ENCODE measurements around the gene MYL6.
"Not testable (repeated sequence)": the region's sequence is repeated elsewhere in the genome, so short reads cannot be mapped to it uniquely, and the experiment has no call there.

MYL6 gene

GRCh38 chr12:56188778-56189098 lies 30.6 kb downstream of the MYL6 start:
- H3K27me3 Mint-ChIP-seq: no peaks in the 10 kb centered on the region
- peak overlapping the region; percentile 87 for H3K27ac Mint-ChIP-seq
- H3K36me3 Mint-ChIP-seq (ENCODE audit: low read depth): peaks cover 39% of the 10 kb centered on the region
- H3K4me1 Mint-ChIP-seq (ENCODE audit: low read depth): peaks cover 55% of the 10 kb centered on the region
- no peaks in the 10 kb centered on the region for H3K9me3 Mint-ChIP-seq
- peak overlapping the region; percentile 92 for H3K4me3 Mint-ChIP-seq

- Mint-ChIP-seq H3K27me3 (no peaks in the 10 kb centered on the region), H3K9me3 (no peaks in the 10 kb centered on the region), H3K4me3 (peak within 1 kb of the TSS; percentile 92), H3K4me1 (ENCODE audit: low read depth) (peaks cover 55% of the 10 kb centered on the region), H3K36me3 (ENCODE audit: low read depth) (peaks cover 34% of the 10 kb centered on the region), H3K27ac (peak within 1 kb of the TSS; percentile 97)
These were observed 31.1 kb downstream of the MYL6 start, which contains the start of gene SMARCC2 for GRCh38 chr12:56189099-56189917. Gene SMARCC2 (minus strand): TSS chr12:56189483. CDS start chr12:56189461, 22 bp downstream.

DNA sequence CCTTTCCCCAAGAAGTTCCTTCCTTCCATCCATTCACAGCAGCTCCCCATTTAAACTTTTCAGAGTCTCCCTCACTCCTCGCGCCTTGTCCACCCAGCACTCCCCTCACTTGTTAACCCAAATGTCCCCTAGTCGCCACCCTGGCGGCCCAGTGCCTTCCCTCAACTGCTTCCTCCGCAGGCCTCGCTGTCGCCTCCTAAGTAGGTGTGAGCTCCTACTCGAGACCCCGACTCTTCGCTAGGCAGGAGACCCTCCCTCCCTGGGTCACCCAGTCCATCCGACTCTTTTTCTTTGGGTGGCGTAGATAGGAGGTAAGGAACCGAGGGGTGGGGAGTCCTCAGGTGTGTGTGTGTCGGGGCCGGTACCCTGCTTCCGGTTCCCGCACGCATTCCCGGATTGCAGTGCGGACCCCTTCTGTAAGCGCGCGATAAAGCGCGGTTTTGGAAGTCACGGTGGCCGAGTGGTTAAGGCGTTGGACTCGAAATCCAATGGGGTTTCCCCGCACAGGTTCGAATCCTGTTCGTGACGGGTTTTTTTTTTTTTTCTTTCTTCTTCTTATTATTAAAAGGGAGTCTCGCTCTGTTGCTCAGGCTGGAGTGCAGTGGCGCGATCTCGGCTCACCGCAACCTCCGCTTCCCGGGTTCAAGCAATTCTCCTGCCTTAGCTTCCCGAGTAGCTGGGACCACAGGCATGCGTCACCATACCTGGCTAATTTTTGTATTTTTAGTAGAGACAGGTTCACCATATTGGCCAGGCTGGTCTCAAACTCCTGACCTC lies 31.9 kb downstream of the MYL6 start:
- no peaks in the 10 kb centered on the region for H3K9me3 Mint-ChIP-seq
- H3K4me3 Mint-ChIP-seq: peak overlapping the region; percentile 90
- H3K27me3 Mint-ChIP-seq: no peaks in the 10 kb centered on the region
- H3K4me1 Mint-ChIP-seq (ENCODE audit: low read depth): peaks cover 55% of the 10 kb centered on the region
- peak overlapping the region; percentile 97 for H3K27ac Mint-ChIP-seq
- H3K36me3 Mint-ChIP-seq (ENCODE audit: low read depth): peaks cover 27% of the 10 kb centered on the region

DNA sequence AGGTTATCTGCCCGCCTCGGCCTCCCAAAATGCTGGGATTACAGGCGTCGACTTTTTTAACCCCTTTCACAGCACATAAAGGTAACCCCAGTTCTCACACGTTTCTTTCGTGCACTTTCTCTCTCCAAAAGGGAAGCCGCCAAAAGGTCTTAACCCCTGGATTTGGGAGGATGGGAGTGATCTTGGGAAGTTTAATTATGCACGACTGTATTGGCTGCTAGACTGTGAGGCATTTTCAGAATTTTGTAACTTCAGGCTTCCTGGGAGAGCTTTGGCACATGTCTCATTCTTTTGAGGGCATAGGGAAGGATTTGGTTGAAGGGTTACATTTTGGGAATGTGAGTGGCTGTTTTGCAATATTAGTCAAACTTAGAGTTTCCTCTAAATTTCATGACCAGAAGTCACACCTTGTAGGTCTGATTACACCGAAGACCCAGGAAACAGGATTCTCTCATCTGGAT lies 32.6 kb downstream of the MYL6 start:
- Mint-ChIP-seq H3K4me1 (ENCODE audit: low read depth) (peaks cover 55% of the 10 kb centered on the region), H3K36me3 (ENCODE audit: low read depth) (peaks cover 26% of the 10 kb centered on the region)

GRCh38 chr12:56192582-56192981 lies 34.4 kb downstream of the MYL6 start:
- H3K27ac Mint-ChIP-seq: peak overlapping the region; percentile 72
- peaks cover 12% of the 10 kb centered on the region for H3K36me3 Mint-ChIP-seq (ENCODE audit: low read depth)
- H3K4me1 Mint-ChIP-seq (ENCODE audit: low read depth): peaks cover 39% of the 10 kb centered on the region
- H3K4me3 Mint-ChIP-seq: no peak overlapping the region
- H3K9me3 Mint-ChIP-seq: no peaks in the 10 kb centered on the region
- H3K27me3 Mint-ChIP-seq: no peaks in the 10 kb centered on the region

More for the DNA sequence above, 32.6 kb downstream of the MYL6 start:
- Mint-ChIP-seq H3K27ac (peak overlapping the region; percentile 97), H3K27me3 (no peaks in the 10 kb centered on the region), H3K4me3 (peak overlapping the region; percentile 90), H3K9me3 (no peaks in the 10 kb centered on the region)

DNA sequence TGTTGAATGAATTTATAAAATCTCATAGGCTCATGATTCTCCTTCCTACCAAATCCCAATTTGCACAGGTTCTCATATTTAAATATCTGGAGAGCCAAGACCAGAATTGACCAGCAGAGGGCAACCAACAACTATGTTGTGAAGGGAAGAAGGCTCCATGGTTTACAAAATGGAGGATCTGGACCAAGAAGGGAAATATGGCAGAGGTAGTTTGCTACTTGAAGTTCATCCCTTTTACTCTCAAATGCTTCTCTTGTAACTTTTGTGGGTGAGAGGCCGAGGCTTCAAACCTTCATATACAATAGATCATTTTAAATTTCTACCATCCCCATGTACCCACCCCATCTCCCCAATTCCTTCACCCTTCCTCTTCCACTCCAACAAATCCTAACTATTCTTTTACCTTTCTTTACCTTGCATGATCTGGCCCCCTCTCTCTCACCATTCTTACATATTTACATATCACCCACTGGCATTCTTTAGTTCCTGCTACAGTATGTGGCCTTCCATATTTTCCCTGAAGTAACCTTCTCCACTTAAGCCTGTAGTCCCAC lies 34.9 kb downstream of the MYL6 start:
- Mint-ChIP-seq H3K4me3 (no peak overlapping the region), H3K27me3 (no peaks in the 10 kb centered on the region), H3K9me3 (no peaks in the 10 kb centered on the region), H3K27ac (peak overlapping the region; percentile 24), H3K4me1 (ENCODE audit: low read depth) (peaks cover 34% of the 10 kb centered on the region), H3K36me3 (ENCODE audit: low read depth) (peaks cover 6% of the 10 kb centered on the region)

DNA sequence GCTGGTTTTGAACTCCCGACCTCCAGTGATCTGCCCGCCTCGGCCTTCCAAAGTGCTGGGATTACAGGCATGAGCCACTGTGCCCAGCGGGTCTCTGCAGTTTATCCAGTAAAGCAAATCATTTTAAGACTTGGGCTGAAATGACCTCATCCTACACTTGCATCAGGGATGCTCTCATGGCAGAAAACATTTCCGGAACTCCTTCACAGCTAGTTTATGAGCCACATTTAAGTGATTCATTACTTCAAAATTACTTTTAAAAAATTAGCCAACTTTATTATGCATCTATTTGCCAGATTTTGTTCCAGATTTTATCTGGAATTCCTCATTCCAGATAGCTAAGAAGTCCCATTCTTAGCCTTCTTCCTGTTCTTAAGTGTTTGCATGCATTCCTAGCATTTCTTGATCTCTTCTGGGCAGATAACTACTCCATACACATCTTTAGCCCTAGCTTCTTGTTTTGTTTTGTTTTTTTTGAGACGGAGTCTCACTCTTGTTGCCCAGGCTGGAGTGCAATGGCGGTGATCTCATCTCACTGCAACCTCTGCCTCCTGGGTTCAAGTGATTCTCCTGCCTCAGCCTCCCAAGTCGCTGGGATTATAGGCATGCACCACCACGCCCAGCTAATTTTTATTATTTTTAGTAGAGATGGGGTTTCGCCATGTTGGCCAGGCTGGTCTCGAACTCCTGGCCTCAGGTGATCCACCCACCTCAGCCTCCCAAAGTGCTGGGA lies 38.8 kb downstream of the MYL6 start:
- not testable (repeated sequence) for H3K36me3 Mint-ChIP-seq (ENCODE audit: low read depth); H3K27ac Mint-ChIP-seq; H3K27me3 Mint-ChIP-seq; H3K9me3 Mint-ChIP-seq; H3K4me3 Mint-ChIP-seq
- peaks cover 13% of the 10 kb centered on the region for H3K4me1 Mint-ChIP-seq (ENCODE audit: low read depth)

DNA sequence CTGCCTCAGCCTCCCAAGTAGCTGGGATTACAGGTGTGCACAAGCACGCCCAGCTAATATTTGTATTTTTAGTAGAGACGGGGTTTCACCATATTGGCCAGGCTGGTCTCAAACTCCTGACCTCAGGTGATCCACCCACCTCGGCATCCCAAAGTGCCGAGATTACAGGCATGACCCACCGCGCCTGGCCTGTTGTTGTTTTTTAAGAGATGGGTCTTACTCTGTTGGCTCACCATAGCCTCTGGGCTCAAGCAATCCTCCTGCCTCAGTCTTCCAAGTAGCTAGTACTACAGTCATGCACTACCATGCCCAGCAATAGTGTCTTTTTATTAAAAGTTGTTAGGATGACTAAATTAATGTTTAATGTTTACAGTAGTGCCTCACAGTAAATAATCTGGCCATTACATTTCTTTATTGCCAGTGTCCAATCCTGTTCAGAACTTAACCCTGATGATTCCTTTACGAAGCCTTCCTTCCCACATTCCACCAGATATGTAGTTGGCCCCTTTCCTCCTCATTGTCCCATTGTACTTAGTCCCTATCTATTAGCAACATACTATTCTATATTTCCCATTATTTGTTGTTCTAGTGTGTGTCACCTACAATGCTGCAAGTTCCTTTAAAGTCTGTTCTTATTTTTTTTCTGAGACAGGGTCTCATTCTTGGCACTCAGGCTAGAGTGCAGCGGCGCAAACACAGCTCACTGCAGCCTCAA lies 39.9 kb downstream of the MYL6 start:
- Mint-ChIP-seq H3K27me3 (no peaks in the 10 kb centered on the region), H3K36me3 (ENCODE audit: low read depth) (no peaks in the 10 kb centered on the region), H3K4me1 (ENCODE audit: low read depth) (peaks cover 5% of the 10 kb centered on the region), H3K9me3 (no peaks in the 10 kb centered on the region), H3K4me3 (no peak overlapping the region), H3K27ac (no peak overlapping the region)

GRCh38 chr12:56198836-56199235 lies 40.7 kb downstream of the MYL6 start:
- no peaks in the 10 kb centered on the region for H3K36me3 Mint-ChIP-seq (ENCODE audit: low read depth)
- H3K9me3 Mint-ChIP-seq: no peaks in the 10 kb centered on the region
- no peak overlapping the region for H3K4me3 Mint-ChIP-seq
- no peak overlapping the region for H3K27ac Mint-ChIP-seq
- no peaks in the 10 kb centered on the region for H3K4me1 Mint-ChIP-seq (ENCODE audit: low read depth)
- no peaks in the 10 kb centered on the region for H3K27me3 Mint-ChIP-seq

- no peak overlapping the region for H3K4me3 Mint-ChIP-seq
- H3K27ac Mint-ChIP-seq: no peak overlapping the region
These were observed 44.2 kb downstream of the MYL6 start for GRCh38 chr12:56202366-56202765.

DNA sequence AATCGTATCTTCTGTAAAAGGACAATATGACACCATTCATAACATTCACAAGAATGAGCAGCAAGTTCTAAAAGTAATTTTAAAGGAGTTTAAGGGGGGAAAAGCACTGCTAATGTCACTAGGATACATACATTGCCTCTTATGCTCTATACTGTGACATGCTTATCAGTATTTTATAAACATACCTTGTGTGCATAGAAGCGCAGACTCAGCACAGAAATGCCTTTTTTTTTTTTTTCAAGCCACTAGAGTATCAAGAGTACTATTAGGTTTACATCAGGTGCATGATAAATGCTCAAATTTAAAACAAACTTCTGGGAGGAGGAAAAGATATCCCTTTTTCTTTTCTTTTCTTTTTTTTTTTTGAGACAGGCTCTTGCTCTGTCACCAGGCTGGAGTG lies 44.7 kb downstream of the MYL6 start:
- Mint-ChIP-seq H3K4me1 (ENCODE audit: low read depth) (no peaks in the 10 kb centered on the region), H3K36me3 (ENCODE audit: low read depth) (peaks cover 29% of the 10 kb centered on the region), H3K4me3 (no peak overlapping the region), H3K27ac (no peak overlapping the region), H3K9me3 (no peaks in the 10 kb centered on the region), H3K27me3 (no peaks in the 10 kb centered on the region)

More at GRCh38 chr12:56202366-56202765, 44.2 kb downstream of the MYL6 start:
- H3K9me3 Mint-ChIP-seq: no peaks in the 10 kb centered on the region
- H3K36me3 Mint-ChIP-seq (ENCODE audit: low read depth): peaks cover 25% of the 10 kb centered on the region
- H3K27me3 Mint-ChIP-seq: no peaks in the 10 kb centered on the region
- no peaks in the 10 kb centered on the region for H3K4me1 Mint-ChIP-seq (ENCODE audit: low read depth)

DNA sequence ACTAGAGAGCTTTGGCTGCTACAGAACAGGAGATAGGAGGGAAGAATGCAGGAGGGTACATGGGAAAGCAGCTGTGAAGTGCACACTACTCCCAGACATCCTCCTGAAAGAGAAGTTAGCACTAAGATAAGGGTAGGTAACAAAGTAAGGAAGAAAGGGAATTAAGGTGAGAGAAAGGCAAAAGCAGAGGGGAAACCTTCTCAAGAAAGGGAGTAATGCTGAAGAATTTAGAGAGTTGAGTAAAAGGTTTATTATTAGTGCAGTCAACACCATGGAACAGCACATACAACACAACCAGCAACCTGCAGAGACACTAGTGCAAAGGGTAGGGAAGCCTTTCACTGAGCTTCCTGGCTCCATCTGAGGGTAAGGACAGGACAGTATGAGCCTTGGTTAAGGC lies 46.1 kb downstream of the MYL6 start:
- Mint-ChIP-seq H3K27ac (no peak overlapping the region), H3K27me3 (no peaks in the 10 kb centered on the region), H3K36me3 (ENCODE audit: low read depth) (peaks cover 36% of the 10 kb centered on the region), H3K4me1 (ENCODE audit: low read depth) (no peaks in the 10 kb centered on the region), H3K4me3 (no peak overlapping the region), H3K9me3 (no peaks in the 10 kb centered on the region)

- Mint-ChIP-seq H3K4me1 (ENCODE audit: low read depth) (no peaks in the 10 kb centered on the region), H3K9me3 (no peaks in the 10 kb centered on the region), H3K4me3 (no peak overlapping the region), H3K27me3 (no peaks in the 10 kb centered on the region), H3K27ac (no peak overlapping the region), H3K36me3 (ENCODE audit: low read depth) (peaks cover 45% of the 10 kb centered on the region)
These were observed 47.3 kb downstream of the MYL6 start for GRCh38 chr12:56205445-56205844.

Measured in stimulated activated naive CD8-positive, alpha-beta T cell treated with anti-CD3 and anti-CD28 coated beads, Interleukin-15, Interleukin-2, amounts not matched to agents 100 ng/mL and 50 ng/mL, for 24 hours (primary cell).